Measurements from ENCODE around the gene CAT.

DNA sequence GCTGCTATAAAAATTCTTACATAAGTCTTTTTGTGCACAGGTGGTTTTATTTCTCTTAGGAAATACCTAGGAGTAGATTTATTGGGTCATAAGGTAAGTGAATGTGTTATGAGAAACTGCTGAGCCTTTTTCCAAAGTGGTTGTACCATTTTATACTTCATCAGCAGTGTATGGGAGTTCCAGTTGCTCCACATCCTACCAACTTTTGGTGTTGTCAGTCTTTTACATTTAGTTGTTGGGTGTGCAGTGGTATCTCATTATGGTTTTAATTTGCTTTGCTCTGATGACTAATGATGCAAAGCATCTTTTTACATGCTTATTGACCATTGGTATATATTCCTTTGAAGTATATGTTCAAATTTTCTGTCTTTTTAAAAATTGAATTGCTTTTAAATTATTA, 3.1 kb downstream of the CAT start:
- TF ChIP-seq, protein P1, sequence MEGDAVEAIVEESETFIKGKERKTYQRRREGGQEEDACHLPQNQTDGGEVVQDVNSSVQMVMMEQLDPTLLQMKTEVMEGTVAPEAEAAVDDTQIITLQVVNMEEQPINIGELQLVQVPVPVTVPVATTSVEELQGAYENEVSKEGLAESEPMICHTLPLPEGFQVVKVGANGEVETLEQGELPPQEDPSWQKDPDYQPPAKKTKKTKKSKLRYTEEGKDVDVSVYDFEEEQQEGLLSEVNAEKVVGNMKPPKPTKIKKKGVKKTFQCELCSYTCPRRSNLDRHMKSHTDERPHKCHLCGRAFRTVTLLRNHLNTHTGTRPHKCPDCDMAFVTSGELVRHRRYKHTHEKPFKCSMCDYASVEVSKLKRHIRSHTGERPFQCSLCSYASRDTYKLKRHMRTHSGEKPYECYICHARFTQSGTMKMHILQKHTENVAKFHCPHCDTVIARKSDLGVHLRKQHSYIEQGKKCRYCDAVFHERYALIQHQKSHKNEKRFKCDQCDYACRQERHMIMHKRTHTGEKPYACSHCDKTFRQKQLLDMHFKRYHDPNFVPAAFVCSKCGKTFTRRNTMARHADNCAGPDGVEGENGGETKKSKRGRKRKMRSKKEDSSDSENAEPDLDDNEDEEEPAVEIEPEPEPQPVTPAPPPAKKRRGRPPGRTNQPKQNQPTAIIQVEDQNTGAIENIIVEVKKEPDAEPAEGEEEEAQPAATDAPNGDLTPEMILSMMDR (IDR thresholded peaks at IDR 0.05), result no peak
- TF ChIP-seq ZFX (IDR thresholded peaks at IDR 0.05; ENCODE audit: borderline replicate concordance), result no peak

Measured in 22Rv1 (cell line).